CD4-positive, alpha-beta T cell treated with Interferon gamma for 1 hour (primary cell): ENCODE measurements around the gene HID1.
"Not testable (repeated sequence)": the region's sequence is repeated elsewhere in the genome, so short reads cannot be mapped to it uniquely, and the experiment has no call there.

ENCODE experiments used
- DNase-seq: peaks from one replicate; pipeline ENCODE4 v3.0.0-alpha.2; 2020

HID1 gene

GRCh38 chr17:74999523-74999922 is 27.0 kb upstream of the HID1 start:
- no peak for DNase-seq

- no peak for DNase-seq
These were observed 26.2 kb upstream of the HID1 start for GRCh38 chr17:74998783-74999182.

GRCh38 chr17:74995847-74996246 is 23.3 kb upstream of the HID1 start:
- DNase-seq, result no peak

GRCh38 chr17:74994440-74994839 is 21.9 kb upstream of the HID1 start:
- no peak for DNase-seq

GRCh38 chr17:74992223-74992622 is 19.7 kb upstream of the HID1 start:
- no peak for DNase-seq

GRCh38 chr17:74990581-74991105 is 18.1 kb upstream of the HID1 start:
- DNase-seq, result no peak

GRCh38 chr17:74987909-74988711 is 15.6 kb upstream of the HID1 start:
- no peak for DNase-seq

- DNase-seq, result peak; percentile 91
These were observed 14.9 kb upstream of the HID1 start, which contains the start of gene CDR2L for GRCh38 chr17:74987418-74987908. TSS of gene CDR2L (plus strand) at chr17:74987632. CDS start at chr17:74988044, 412 bp downstream.

GRCh38 chr17:74986206-74986576 is 13.6 kb upstream of the HID1 start:
- DNase-seq, result no peak

GRCh38 chr17:74982663-74983313 is 10.2 kb upstream of the HID1 start:
- DNase-seq, result not testable (repeated sequence)

GRCh38 chr17:74981979-74982662 is 9.6 kb upstream of the HID1 start:
- peak; percentile 81 for DNase-seq

GRCh38 chr17:74981318-74981978 is 8.9 kb upstream of the HID1 start:
- DNase-seq, result no peak

GRCh38 chr17:74979408-74980146 is 7.0 kb upstream of the HID1 start:
- DNase-seq, result no peak

GRCh38 chr17:74978240-74978639 is 5.7 kb upstream of the HID1 start:
- DNase-seq, result no peak

- no peak for DNase-seq
These were observed 5.2 kb upstream of the HID1 start for GRCh38 chr17:74977802-74978201.

GRCh38 chr17:74975943-74976342 is 3.4 kb upstream of the HID1 start:
- no peak for DNase-seq

- DNase-seq, result no peak
These were observed 392 bp upstream of the HID1 start for GRCh38 chr17:74972973-74973328.

- no peak for DNase-seq
These were observed 785 bp downstream of the HID1 start for GRCh38 chr17:74971842-74972106.

GRCh38 chr17:74971069-74971841 is 1.3 kb downstream of the HID1 start:
- DNase-seq, result no peak

- DNase-seq, result no peak
These were observed 2.2 kb downstream of the HID1 start for GRCh38 chr17:74970395-74970794.

- not testable (repeated sequence) for DNase-seq
These were observed 3.1 kb downstream of the HID1 start for GRCh38 chr17:74969501-74969900.

- DNase-seq, result no peak
These were observed 4.2 kb downstream of the HID1 start for GRCh38 chr17:74968361-74968780.
